HG03571 (cell line): ENCODE results near the gene DLL3.

ENCODE experiments used
- ATAC-seq: cut with Tn5 transposase; IDR thresholded peaks from one replicate; pipeline ENCODE4 v1.9.1; 2021; ENCODE audit not compliant: unreplicated experiment

DLL3 gene

GRCh38 chr19:39481676-39482075, 17.1 kb upstream of the DLL3 start:
- no peak for ATAC-seq

GRCh38 chr19:39483141-39483540, 15.6 kb upstream of the DLL3 start:
- no peak for ATAC-seq

GRCh38 chr19:39489756-39490155, 9.0 kb upstream of the DLL3 start:
- no peak for ATAC-seq

GRCh38 chr19:39492225-39492624, 6.5 kb upstream of the DLL3 start:
- ATAC-seq: no peak

GRCh38 chr19:39492788-39493187, 6.0 kb upstream of the DLL3 start:
- no peak for ATAC-seq

- no peak for ATAC-seq
Observed at GRCh38 chr19:39494661-39495060, 4.1 kb upstream of the DLL3 start.

- ATAC-seq: no peak
Observed at GRCh38 chr19:39496063-39496462, 2.7 kb upstream of the DLL3 start.

GRCh38 chr19:39497701-39497995, 1.1 kb upstream of the DLL3 start:
- no peak for ATAC-seq

GRCh38 chr19:39497996-39498797, 550 bp upstream of the DLL3 start:
- ATAC-seq: no peak

- no peak for ATAC-seq
Observed at GRCh38 chr19:39499932-39500331, 1.2 kb downstream of the DLL3 start.

GRCh38 chr19:39500543-39500942, 1.8 kb downstream of the DLL3 start:
- no peak for ATAC-seq

GRCh38 chr19:39501340-39501739, 2.6 kb downstream of the DLL3 start:
- ATAC-seq: no peak

GRCh38 chr19:39502640-39503417, 4.1 kb downstream of the DLL3 start:
- ATAC-seq: no peak

- no peak for ATAC-seq
Observed at GRCh38 chr19:39506598-39506943, 7.8 kb downstream of the DLL3 start.

- no peak for ATAC-seq
Observed at GRCh38 chr19:39506944-39507714, 8.4 kb downstream of the DLL3 start.

- ATAC-seq: no peak
Observed at GRCh38 chr19:39507715-39508364, 9.1 kb downstream of the DLL3 start.

GRCh38 chr19:39508629-39509028, 9.9 kb downstream of the DLL3 start:
- no peak for ATAC-seq

GRCh38 chr19:39509233-39509632, 10.5 kb downstream of the DLL3 start:
- ATAC-seq: no peak

GRCh38 chr19:39512988-39513387, 14.2 kb downstream of the DLL3 start:
- no peak for ATAC-seq

GRCh38 chr19:39514840-39515550, 16.2 kb downstream of the DLL3 start, which contains the start of gene SELENOV:
Gene SELENOV, plus strand, starts transcription at chr19:39515139. Its CDS starts 74 bp downstream, at chr19:39515213.
- ATAC-seq: no peak
